ENCODE data around the gene LYPD6B.

- TF ChIP-seq CTCF (IDR thresholded peaks at IDR 0.05) (no peak), POLR2A (IDR thresholded peaks at IDR 0.05) (no peak), EP300 (IDR thresholded peaks at IDR 0.05) (no peak)
Measured at GRCh38 chr2:149033716-149034115, 4.8 kb upstream of the LYPD6B start.

Measured in ovary (tissue), 3 donors.